A549 (cell line): ENCODE results near the gene CELF5.

Experiments
- CEBPB ChIP-seq, 2 experiments: fragments of >200 bp in 1 of 2; sonication (Bioruptor Twin) in 1 of 2; formaldehyde crosslinking in 1 of 2; IDR thresholded peaks; 2 replicates each; pipeline ENCODE4 v1.6.1; 2012 to 2016
- CHD2 ChIP-seq: fragments of 150-350 bp; IDR thresholded peaks from 2 replicates; pipeline ENCODE4 v1.6.1; 2014; ENCODE audit warnings: low read length; ENCODE audit not compliant: partially characterized antibody
- EHMT2 ChIP-seq: fragments of 200-600 bp; sonication (generic); IDR thresholded peaks from 2 replicates; pipeline ENCODE4 v1.6.1; 2016; ENCODE audit warnings: antibody characterized with exemption, low read depth, mild to moderate bottlenecking, moderate library complexity
- EP300 ChIP-seq, 2 experiments: fragments of >200 bp; sonication (Bioruptor Twin); formaldehyde crosslinking; IDR thresholded peaks; 2 replicates in 1 of 2; 3 replicates in 1 of 2; pipeline ENCODE4 v1.6.1; 2016 to 2017
- GATA3 ChIP-seq: IDR thresholded peaks from 2 replicates; pipeline ENCODE4 v1.6.1; 2012; ENCODE audit warnings: borderline replicate concordance
- JUN ChIP-seq, 2 experiments: fragments of >200 bp; sonication (Bioruptor Twin); formaldehyde crosslinking; IDR thresholded peaks; 2 replicates in 1 of 2; 3 replicates in 1 of 2; pipeline ENCODE4 v1.6.1; 2016 to 2017
- POLR2A ChIP-seq: IDR thresholded peaks from 2 replicates; pipeline ENCODE4 v1.6.1; 2012; ENCODE audit warnings: mild to moderate bottlenecking, low read length
- REST ChIP-seq: fragments of 200-600 bp; sonication (generic); IDR thresholded peaks from 2 replicates; pipeline ENCODE4 v1.6.1; 2016; ENCODE audit warnings: antibody characterized with exemption, mild to moderate bottlenecking, moderate library complexity
- RFX5 ChIP-seq: fragments of 450-650 bp; IDR thresholded peaks from 2 replicates; pipeline ENCODE4 v1.7.1; 2014; ENCODE audit warnings: antibody characterized with exemption, mild to moderate bottlenecking, moderate library complexity
- USF2 ChIP-seq: fragments of 450-650 bp; IDR thresholded peaks from 2 replicates; pipeline ENCODE4 v1.6.1; 2014; ENCODE audit warnings: antibody characterized with exemption
- ZFP36 ChIP-seq: fragments of 450-650 bp; IDR thresholded peaks from 2 replicates; pipeline ENCODE4 v1.6.1; 2014; ENCODE audit warnings: borderline replicate concordance; ENCODE audit not compliant: partially characterized antibody
- TF ChIP-seq, protein P1 (sequence below): fragments of >200 bp; sonication (Bioruptor Twin); formaldehyde crosslinking; IDR thresholded peaks from 3 replicates; pipeline ENCODE4 v1.5.1; 2016
- TF ChIP-seq, protein P2 (sequence below): fragments of 150-350 bp; IDR thresholded peaks from 2 replicates; pipeline ENCODE4 v1.6.1; 2014; ENCODE audit warnings: low read depth, mild to moderate bottlenecking, low read length
- TF ChIP-seq, protein P3 (sequence below): IDR thresholded peaks from 2 replicates; pipeline ENCODE4 v1.6.1; 2012

DNA sequence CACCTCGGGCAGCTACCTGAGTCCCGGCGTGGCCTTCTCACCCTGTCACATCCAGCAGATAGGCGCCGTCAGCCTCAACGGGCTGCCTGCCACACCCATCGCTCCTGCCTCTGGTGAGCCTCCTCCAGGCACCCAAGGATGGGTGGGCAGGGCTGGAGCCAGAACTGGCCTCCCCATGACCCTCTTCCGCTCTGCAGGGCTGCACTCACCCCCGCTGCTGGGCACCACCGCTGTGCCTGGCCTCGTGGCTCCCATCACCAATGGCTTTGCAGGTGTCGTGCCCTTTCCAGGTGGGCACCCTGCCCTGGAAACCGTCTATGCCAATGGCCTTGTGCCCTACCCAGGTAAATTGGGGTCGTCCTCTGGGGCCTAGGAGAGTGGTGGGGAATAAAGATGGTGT is 57.7 kb downstream of the CELF5 start:
- TF ChIP-seq, protein P1, sequence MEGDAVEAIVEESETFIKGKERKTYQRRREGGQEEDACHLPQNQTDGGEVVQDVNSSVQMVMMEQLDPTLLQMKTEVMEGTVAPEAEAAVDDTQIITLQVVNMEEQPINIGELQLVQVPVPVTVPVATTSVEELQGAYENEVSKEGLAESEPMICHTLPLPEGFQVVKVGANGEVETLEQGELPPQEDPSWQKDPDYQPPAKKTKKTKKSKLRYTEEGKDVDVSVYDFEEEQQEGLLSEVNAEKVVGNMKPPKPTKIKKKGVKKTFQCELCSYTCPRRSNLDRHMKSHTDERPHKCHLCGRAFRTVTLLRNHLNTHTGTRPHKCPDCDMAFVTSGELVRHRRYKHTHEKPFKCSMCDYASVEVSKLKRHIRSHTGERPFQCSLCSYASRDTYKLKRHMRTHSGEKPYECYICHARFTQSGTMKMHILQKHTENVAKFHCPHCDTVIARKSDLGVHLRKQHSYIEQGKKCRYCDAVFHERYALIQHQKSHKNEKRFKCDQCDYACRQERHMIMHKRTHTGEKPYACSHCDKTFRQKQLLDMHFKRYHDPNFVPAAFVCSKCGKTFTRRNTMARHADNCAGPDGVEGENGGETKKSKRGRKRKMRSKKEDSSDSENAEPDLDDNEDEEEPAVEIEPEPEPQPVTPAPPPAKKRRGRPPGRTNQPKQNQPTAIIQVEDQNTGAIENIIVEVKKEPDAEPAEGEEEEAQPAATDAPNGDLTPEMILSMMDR, result no peak
- TF ChIP-seq JUN (IDR thresholded peaks at IDR 0.05), result no peak
- TF ChIP-seq, protein P2, sequence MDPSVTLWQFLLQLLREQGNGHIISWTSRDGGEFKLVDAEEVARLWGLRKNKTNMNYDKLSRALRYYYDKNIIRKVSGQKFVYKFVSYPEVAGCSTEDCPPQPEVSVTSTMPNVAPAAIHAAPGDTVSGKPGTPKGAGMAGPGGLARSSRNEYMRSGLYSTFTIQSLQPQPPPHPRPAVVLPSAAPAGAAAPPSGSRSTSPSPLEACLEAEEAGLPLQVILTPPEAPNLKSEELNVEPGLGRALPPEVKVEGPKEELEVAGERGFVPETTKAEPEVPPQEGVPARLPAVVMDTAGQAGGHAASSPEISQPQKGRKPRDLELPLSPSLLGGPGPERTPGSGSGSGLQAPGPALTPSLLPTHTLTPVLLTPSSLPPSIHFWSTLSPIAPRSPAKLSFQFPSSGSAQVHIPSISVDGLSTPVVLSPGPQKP, result no peak
- TF ChIP-seq, protein P3, sequence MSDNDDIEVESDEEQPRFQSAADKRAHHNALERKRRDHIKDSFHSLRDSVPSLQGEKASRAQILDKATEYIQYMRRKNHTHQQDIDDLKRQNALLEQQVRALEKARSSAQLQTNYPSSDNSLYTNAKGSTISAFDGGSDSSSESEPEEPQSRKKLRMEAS, result no peak
- TF ChIP-seq EP300 (IDR thresholded peaks at IDR 0.05), result no peak
- no peak for TF ChIP-seq REST
- no peak for TF ChIP-seq GATA3
- TF ChIP-seq EHMT2, result no peak
- no peak for TF ChIP-seq RFX5
- TF ChIP-seq CEBPB (IDR thresholded peaks at IDR 0.05), result no peak
- no peak for TF ChIP-seq POLR2A
- TF ChIP-seq CHD2, result no peak
- TF ChIP-seq ZFP36, result no peak
- TF ChIP-seq USF2, result no peak
